H1 (cell line): ENCODE measurements around the gene PPM1N. TPM values are rescaled to one million over a fixed set of nuclear protein-coding genes. Genes with fewer than 3 reads are reported as not detected.

ENCODE experiments used
- CTCF ChIA-PET: fragments of 300-600 bp; sonication (Branson Sonifier 250); formaldehyde crosslinking; loops from one replicate; lab custom pipeline; 2021; ENCODE audit not compliant: partially characterized antibody; lab: Charles Lee
- POLR2A ChIA-PET: fragments of 300-600 bp; sonication (Branson Sonifier 250); formaldehyde crosslinking; loops from one replicate; lab custom pipeline; 2021; ENCODE audit warnings: inconsistent platforms; ENCODE audit not compliant: partially characterized antibody; lab: Charles Lee
- DNase-seq, 2 experiments: peaks; one replicate each; pipeline versions ENCODE4 v3.0.0 to v3.0.0-alpha.2; 2010 to 2022; ENCODE audit warnings: low spot score in 2 of 2, low read depth in 1 of 2, mixed read lengths in 1 of 2
- FAIRE-seq: peaks from 2 replicates; lab custom pipeline; 2011; peaks lifted over from hg19 to GRCh38; lab: Jason Lieb, UNC
- H2AFZ ChIP-seq: 2 replicates; pipeline ENCODE4 v1.8.1; 2012; ENCODE audit warnings: low read length, inconsistent platforms
- H2AK5ac ChIP-seq: 2 replicates; pipeline ENCODE4 v1.6.1; 2013; ENCODE audit warnings: low read depth, low read length
- H2BK120ac ChIP-seq: replicated peaks from 2 replicates; pipeline ENCODE3; 2013; ENCODE audit warnings: low read depth, low read length, inconsistent platforms
- H2BK12ac ChIP-seq: 2 replicates; pipeline ENCODE4 v1.6.1; 2013; ENCODE audit warnings: low read depth, low read length
- H2BK15ac ChIP-seq: 2 replicates; pipeline ENCODE4 v1.6.1; 2013; ENCODE audit warnings: low read length
- H2BK20ac ChIP-seq: 2 replicates; pipeline ENCODE4 v1.6.1; 2013; ENCODE audit warnings: low read length
- H2BK5ac ChIP-seq: 2 replicates; pipeline ENCODE4 v1.6.1; 2013; ENCODE audit warnings: low read depth, low read length
- H3K14ac ChIP-seq: 2 replicates; pipeline ENCODE4 v1.6.1; 2013; ENCODE audit warnings: inconsistent platforms; ENCODE audit not compliant: insufficient read length
- H3K18ac ChIP-seq: 2 replicates; pipeline ENCODE4 v1.6.1; 2013; ENCODE audit warnings: low read length; ENCODE audit errors: extremely low read depth
- H3K23ac ChIP-seq: 2 replicates; pipeline ENCODE4 v1.6.1; 2013; ENCODE audit warnings: inconsistent platforms; ENCODE audit not compliant: insufficient read length
- H3K23me2 ChIP-seq: 2 replicates; pipeline ENCODE4 v1.6.1; 2013; ENCODE audit warnings: low read depth, low read length
- H3K27ac ChIP-seq: 2 replicates; pipeline ENCODE4 v1.6.1; 2011; ENCODE audit warnings: low read depth, low read length, inconsistent platforms
- H3K27me3 ChIP-seq, 4 experiments: replicated peaks in 1 of 4; 1 replicate in 1 of 4; 2 replicates in 3 of 4; pipeline versions ENCODE4 v1.6.1 to v1.8.1; 2011 to 2013; ENCODE audit warnings: low read length in 3 of 4, mild to moderate bottlenecking in 3 of 4, inconsistent platforms in 2 of 4, mixed read lengths in 2 of 4, moderate library complexity in 1 of 4; ENCODE audit not compliant: control insufficient read depth in 3 of 4, insufficient read depth in 3 of 4; ENCODE audit errors: extremely low read depth in 1 of 4
- H3K36me3 ChIP-seq, 4 experiments: 2 replicates each; pipeline versions ENCODE4 v1.6.1 to v1.8.1; 2011 to 2013; ENCODE audit warnings: mild to moderate bottlenecking in 4 of 4, low read length in 3 of 4, moderate library complexity in 2 of 4, control low read depth in 1 of 4, inconsistent platforms in 1 of 4; ENCODE audit not compliant: insufficient read depth in 4 of 4, control insufficient read depth in 2 of 4
- H3K4ac ChIP-seq: replicated peaks from 2 replicates; pipeline ENCODE3; 2013; ENCODE audit warnings: low read length, low read depth, mixed read lengths, inconsistent platforms; ENCODE audit not compliant: insufficient read length
- H3K4me1 ChIP-seq, 4 experiments: replicated peaks in 1 of 4; 1 replicate in 1 of 4; 2 replicates in 3 of 4; pipeline versions ENCODE4 v1.6.1 to v1.8.1; 2011 to 2013; ENCODE audit warnings: low read length in 3 of 4, inconsistent platforms in 2 of 4, mixed read lengths in 1 of 4; ENCODE audit not compliant: insufficient read depth in 4 of 4, control insufficient read depth in 3 of 4
- H3K4me2 ChIP-seq, 2 experiments: 2 replicates each; pipeline versions ENCODE4 v1.6.1 to v1.8.1; 2011 to 2013; ENCODE audit warnings: low read depth in 2 of 2, low read length in 2 of 2, control low read depth in 1 of 2, inconsistent platforms in 1 of 2, mild to moderate bottlenecking in 1 of 2; ENCODE audit not compliant: insufficient read depth in 1 of 2
- H3K4me3 ChIP-seq, 4 experiments: fragments of 200-600, 300-600 bp in 1 of 4; sonication (generic), shearing (Covaris generic), sonication (Bioruptor Twin) in 1 of 4; 2 replicates each; pipeline versions ENCODE4 v1.5.1 to v1.8.1; 2011 to 2016; ENCODE audit warnings: low read length in 4 of 4, low read depth in 3 of 4, control low read depth in 2 of 4, inconsistent platforms in 2 of 4, mild to moderate bottlenecking in 2 of 4, mixed read lengths in 1 of 4, moderate library complexity in 1 of 4; ENCODE audit not compliant: insufficient read depth in 2 of 4; ENCODE audit errors: extremely low read depth in 1 of 4
- H3K56ac ChIP-seq: replicated peaks from 2 replicates; pipeline ENCODE3; 2013; ENCODE audit warnings: low read depth, mild to moderate bottlenecking, mixed read lengths, low read length, inconsistent platforms; ENCODE audit not compliant: insufficient read length
- H3K79me1 ChIP-seq: 2 replicates; pipeline ENCODE4 v1.6.1; 2013; ENCODE audit warnings: low read depth, low read length, control low read depth
- H3K79me2 ChIP-seq, 2 experiments: 2 replicates each; pipeline versions ENCODE4 v1.6.1 to v1.8.1; 2012 to 2013; ENCODE audit warnings: low read length in 2 of 2, mild to moderate bottlenecking in 2 of 2, inconsistent platforms in 1 of 2; ENCODE audit not compliant: insufficient read depth in 2 of 2, control insufficient read depth in 1 of 2
- H3K9ac ChIP-seq, 4 experiments: replicated peaks in 1 of 4; 1 replicate in 1 of 4; 2 replicates in 3 of 4; pipeline versions ENCODE4 v1.6.1 to v1.8.1; 2011 to 2013; ENCODE audit warnings: low read depth in 3 of 4, low read length in 3 of 4, control low read depth in 2 of 4, mild to moderate bottlenecking in 2 of 4, moderate library complexity in 2 of 4, inconsistent platforms in 1 of 4; ENCODE audit errors: extremely low read depth in 1 of 4
- H3K9me3 ChIP-seq, 2 experiments: 2 replicates each; pipeline versions ENCODE4 v1.6.1 to v1.8.1; 2012 to 2013; ENCODE audit warnings: mild to moderate bottlenecking in 2 of 2, moderate library complexity in 2 of 2, control low read depth in 1 of 2, inconsistent platforms in 1 of 2, low read depth in 1 of 2, low read length in 1 of 2, mixed read lengths in 1 of 2; ENCODE audit not compliant: insufficient read depth in 2 of 2
- H4K20me1 ChIP-seq, 2 experiments: replicated peaks in 1 of 2; 2 replicates each; pipeline versions ENCODE3 to v1.8.1; 2011 to 2013; ENCODE audit warnings: inconsistent platforms in 2 of 2, low read length in 2 of 2, mild to moderate bottlenecking in 1 of 2; ENCODE audit not compliant: insufficient read depth in 2 of 2, control insufficient read depth in 1 of 2
- H4K5ac ChIP-seq: 2 replicates; pipeline ENCODE4 v1.6.1; 2013; ENCODE audit warnings: low read length, low read depth, mixed read lengths, inconsistent platforms; ENCODE audit not compliant: insufficient read length
- H4K8ac ChIP-seq: 2 replicates; pipeline ENCODE4 v1.8.0; 2013; ENCODE audit warnings: mild to moderate bottlenecking, moderate library complexity, low read length, inconsistent platforms; ENCODE audit not compliant: insufficient read depth; ENCODE audit errors: extremely low read depth
- H4K91ac ChIP-seq: replicated peaks from 2 replicates; pipeline ENCODE3; 2013; ENCODE audit warnings: low read length, mixed read lengths, inconsistent platforms; ENCODE audit not compliant: insufficient read length
- BACH1 ChIP-seq: IDR thresholded peaks from 2 replicates; pipeline ENCODE4 v1.6.1; 2012; ENCODE audit warnings: low read length, improper control_type of control experiment
- CBX5 ChIP-seq: fragments of 300-800, 300-1000 bp; sonication (generic); IDR thresholded peaks from 2 replicates; pipeline ENCODE4 v1.7.1; 2016; ENCODE audit warnings: antibody characterized with exemption, low read length, low read depth
- CBX8 ChIP-seq: fragments of 300-800, 300-1000 bp; sonication (generic); IDR thresholded peaks from 2 replicates; pipeline ENCODE4 v1.7.1; 2016; ENCODE audit warnings: low read depth, low read length, borderline replicate concordance
- CTBP2 ChIP-seq: IDR thresholded peaks from 2 replicates; pipeline ENCODE4 v1.7.0; 2011; ENCODE audit warnings: borderline replicate concordance, mild to moderate bottlenecking, moderate library complexity, mixed read lengths, low read length; ENCODE audit not compliant: insufficient read depth, insufficient read length
- EZH2 ChIP-seq: fragments of 200-600 bp; sonication (generic); IDR thresholded peaks from 2 replicates; pipeline ENCODE4 v1.7.1; 2012; ENCODE audit warnings: low read depth, mild to moderate bottlenecking, moderate library complexity, low read length, inconsistent platforms; ENCODE audit not compliant: severe bottlenecking
- NRF1 ChIP-seq: IDR thresholded peaks from 2 replicates; pipeline ENCODE4 v1.6.1; 2011; ENCODE audit warnings: mild to moderate bottlenecking, low read depth, low read length, improper control_type of control experiment
- PHF8 ChIP-seq: fragments of 200-600 bp; sonication (generic); conservative IDR thresholded peaks from 2 replicates; pipeline ENCODE4 v1.7.1; 2012; ENCODE audit warnings: low read depth, mild to moderate bottlenecking, inconsistent platforms, low read length, moderate library complexity
- SAP30 ChIP-seq: fragments of 300-600 bp; sonication (generic); IDR thresholded peaks from 2 replicates; pipeline ENCODE4 v1.7.1; 2012; ENCODE audit warnings: low read length, moderate library complexity, mild to moderate bottlenecking, inconsistent platforms; ENCODE audit not compliant: insufficient read depth, insufficient replicate concordance
- SP1 ChIP-seq: IDR thresholded peaks from 2 replicates; pipeline ENCODE4 v1.6.1; 2011; ENCODE audit warnings: low read depth, low read length
- TBP ChIP-seq: IDR thresholded peaks from 2 replicates; pipeline ENCODE4 v1.6.1; 2011; ENCODE audit warnings: low read depth, low read length, improper control_type of control experiment
- WGBS, 2 experiments: shearing (Covaris generic) in 1 of 2; methylation state at CpG; one replicate each; pipeline versions ENCODE4 v1.1.6 to v1.1.7; 2013 to 2015; ENCODE audit warnings: low lambda C conversion rate in 2 of 2, mixed read lengths in 2 of 2, inconsistent platforms in 1 of 2, low coverage in 1 of 2, missing lambda C conversion rate in 1 of 2; ENCODE audit not compliant: insufficient replicate concordance in 2 of 2, insufficient coverage in 1 of 2, insufficient read length in 1 of 2; ENCODE audit errors: extremely low coverage in 1 of 2, missing lambda C conversion rate in 1 of 2; 5-methylcytosine and 5-hydroxymethylcytosine counted together
- polyA plus RNA-seq, 7 experiments: library from polyadenylated mRNA; depleted of rRNA in 3 of 7; stranded (reverse) in 5 of 7; unstranded in 2 of 7; fragments of >200 nt in 5 of 7; fragments of 200-250 nt in 2 of 7; gene quantifications; 1 replicate in 5 of 7; 2 replicates in 1 of 7; 4 replicates in 1 of 7; pipeline versions ENCODE4 v1.2.1 to v1.2.3, GENCODE V29; 2011 to 2013; ENCODE audit warnings: missing spikeins in 2 of 7, mixed read lengths in 2 of 7
- total RNA-seq: library from RNA; stranded (reverse); fragmentation: NEBNext Ultra II Directional; extraction: Animal tissue kit (Norgen Biotek cat#: 25700); gene quantifications from 2 replicates; pipeline ENCODE4 v1.2.1, GENCODE V29; 2021

The PPM1N gene
- total and polyA plus RNA-seq, 2 of the 8 experiments (the other 6 are each of a cell fraction or from before 2014, with no cell fraction given), result 12.2 to 14.4 TPM

- no peak for FAIRE-seq
- CTCF ChIA-PET, result interaction anchor here (1.3 to 1.9 kb wide), 3 partner anchors 13 to 135 kb away, joined by 3 to 6 read pairs (median 3); no protein-coding TSS in a partner anchor
- peak; percentile 61; the same call in 1 of the 2 replicates for TF ChIP-seq SP1
- TF ChIP-seq CBX5, result no peak
- no peak for TF ChIP-seq NRF1
- no peak for TF ChIP-seq EZH2
- TF ChIP-seq TBP, result peak; percentile 90
- no peak for TF ChIP-seq CTBP2
- no peak for TF ChIP-seq BACH1
- TF ChIP-seq PHF8, result peak; percentile 56
- no peak for TF ChIP-seq CBX8
- no peak for TF ChIP-seq SAP30
These were observed 9.0 kb downstream of the PPM1N start, which contains the start of gene VASP for GRCh38 chr19:45506989-45507871. TSS of gene VASP (plus strand) at chr19:45507479. CDS start at chr19:45507772, 293 bp downstream.

More at GRCh38 chr19:45506989-45507871, 9.0 kb downstream of the PPM1N start, which contains the start of gene VASP:
- peak within 1 kb of the TSS; percentile 97 for H3K18ac ChIP-seq
- peaks cover 3 to 8% (median 6%) of the 10 kb centered on the region in 4 experiments; a peak in 6 of 7 replicates for H3K4me1 ChIP-seq
- peak within 1 kb of the TSS; percentile 56 to 93 for H3K4me2 ChIP-seq
- H3K27ac ChIP-seq, result peak within 1 kb of the TSS; percentile 67
- H3K23me2 ChIP-seq, result peaks cover 7% of the 10 kb centered on the region; the same call in 1 of the 2 replicates
- POLR2A ChIA-PET, result interaction anchor here (1.0 to 3.2 kb wide), 15 partner anchors 8 to 185 kb away, joined by 3 to 25 read pairs (median 5); partner anchors contain the start of genes PPM1N, QPCTL, RTN2 and SNRPD2
- H2AK5ac ChIP-seq, result peak within 1 kb of the TSS; percentile 60; the same call in 1 of the 2 replicates
- H2AFZ ChIP-seq, result peak within 1 kb of the TSS; percentile 84; the same call in 1 of the 2 replicates
- peaks cover 1 to 7% of the 10 kb centered on the region in 2 experiments for H4K20me1 ChIP-seq
- peak in 1 of 2 experiments; percentile 89 for DNase-seq
- no peak within 1 kb of the TSS for H3K23ac ChIP-seq
- H3K56ac ChIP-seq, result peak within 1 kb of the TSS; percentile 96
- H2BK120ac ChIP-seq, result peak within 1 kb of the TSS; percentile 83
- H3K36me3 ChIP-seq, result no peaks in the 10 kb centered on the region
- peak within 1 kb of the TSS; percentile 46; the same call in 1 of the 2 replicates for H2BK15ac ChIP-seq
- no peaks in the 10 kb centered on the region for H3K9me3 ChIP-seq
- H3K79me1 ChIP-seq, result peaks cover 10% of the 10 kb centered on the region; the same call in 1 of the 2 replicates
- H2BK20ac ChIP-seq, result peak within 1 kb of the TSS; percentile 86
- peak within 1 kb of the TSS; percentile 61 to 83 (median 76) for H3K9ac ChIP-seq
- H3K4me3 ChIP-seq, result peak within 1 kb of the TSS; percentile 72 to 97 (median 95)
- no peak within 1 kb of the TSS; the same call in 1 of the 2 replicates for H4K8ac ChIP-seq
- 2% methylated on average over 39 of the region's 65 CpGs; no CpG with 5 or more reads in 1 of the 2 experiments for WGBS, 2 experiments
- H3K79me2 ChIP-seq, result peaks cover 20 to 43% of the 10 kb centered on the region in 2 experiments
- peak within 1 kb of the TSS; percentile 95 for H3K14ac ChIP-seq
- H2BK5ac ChIP-seq, result peak within 1 kb of the TSS; percentile 96; the same call in 1 of the 2 replicates
- peak within 1 kb of the TSS; percentile 95; the same call in 1 of the 2 replicates for H2BK12ac ChIP-seq
- H3K27me3 ChIP-seq, result no peaks in the 10 kb centered on the region
- peak within 1 kb of the TSS; percentile 93 for H4K91ac ChIP-seq
- H3K4ac ChIP-seq, result peak within 1 kb of the TSS; percentile 69
- peak within 1 kb of the TSS; percentile 91 for H4K5ac ChIP-seq
